Skin epidermis (tissue), 12 donors: ENCODE measurements around the gene BFSP1.

Experiments
- H3K27ac ChIP-seq, 21 experiments: fragments of 200-600 bp; sonication (generic) in 11 of 21; one replicate each; pipeline ENCODE4 v1.5.0; 2020; ENCODE audit warnings: mild to moderate bottlenecking in 3 of 21, inconsistent platforms in 2 of 21, moderate library complexity in 2 of 21
- H3K4me3 ChIP-seq, 7 experiments: fragments of 200-600 bp; sonication (generic) in 2 of 7; one replicate each; pipeline ENCODE4 v1.5.0; 2020; ENCODE audit warnings: inconsistent platforms in 2 of 7, mild to moderate bottlenecking in 2 of 7, moderate library complexity in 1 of 7

The BFSP1 gene

GRCh38 chr20:17445543-17445942 lies 85.6 kb downstream of the BFSP1 start:
- Histone ChIP-seq H3K27ac (no peak overlapping the region), H3K4me3 (no peak overlapping the region)

- Histone ChIP-seq H3K4me3 (no peak overlapping the region), H3K27ac (no peak overlapping the region)
Observed at GRCh38 chr20:17444091-17444490, 87.1 kb downstream of the BFSP1 start.
